HG03175 (cell line): Measurements from ENCODE around the gene BST1.

Experiments used
- ATAC-seq: cut with Tn5 transposase; IDR thresholded peaks from one replicate; pipeline ENCODE4 v1.9.1; 2021; ENCODE audit warnings: mild to moderate bottlenecking, moderate library complexity; ENCODE audit not compliant: unreplicated experiment

The BST1 gene

GRCh38 chr4:15776871-15777648 is 74.2 kb downstream of the BST1 start:
- ATAC-seq: no peak

DNA sequence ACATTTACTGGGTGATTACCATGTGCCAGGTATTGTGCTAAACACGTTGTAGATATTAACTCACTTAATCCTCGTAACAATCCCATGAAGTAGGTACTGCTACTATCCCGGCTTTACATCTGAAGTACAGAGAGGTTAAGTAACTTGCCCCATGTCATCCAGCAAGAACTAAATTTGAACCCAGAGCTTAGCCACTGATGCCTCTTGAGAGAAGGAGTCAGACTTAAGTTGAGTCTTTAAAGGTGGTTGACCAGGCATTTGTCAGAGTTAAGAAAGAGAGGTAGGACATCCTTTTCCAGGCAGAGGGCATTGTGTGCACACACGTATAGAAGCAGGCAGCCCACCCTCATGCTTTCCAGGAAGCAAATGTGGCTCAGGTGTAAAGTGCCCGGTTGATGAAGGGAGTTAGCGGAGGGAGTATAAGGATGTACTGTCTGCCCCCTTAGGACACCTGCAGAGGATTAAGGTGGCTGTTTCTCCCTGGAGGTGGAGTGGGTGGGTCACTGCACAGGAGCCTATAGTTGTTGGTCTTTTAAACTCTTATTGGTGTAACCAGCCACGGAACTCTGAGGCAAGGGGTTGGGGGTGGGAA is 74.9 kb downstream of the BST1 start:
- no peak for ATAC-seq

GRCh38 chr4:15778289-15779241 is 75.7 kb downstream of the BST1 start, which contains the start of gene CD38:
TSS of gene CD38 (plus strand) at chr4:15778328. CDS start at chr4:15778415, 87 bp downstream.
- ATAC-seq: peak; percentile 68

DNA sequence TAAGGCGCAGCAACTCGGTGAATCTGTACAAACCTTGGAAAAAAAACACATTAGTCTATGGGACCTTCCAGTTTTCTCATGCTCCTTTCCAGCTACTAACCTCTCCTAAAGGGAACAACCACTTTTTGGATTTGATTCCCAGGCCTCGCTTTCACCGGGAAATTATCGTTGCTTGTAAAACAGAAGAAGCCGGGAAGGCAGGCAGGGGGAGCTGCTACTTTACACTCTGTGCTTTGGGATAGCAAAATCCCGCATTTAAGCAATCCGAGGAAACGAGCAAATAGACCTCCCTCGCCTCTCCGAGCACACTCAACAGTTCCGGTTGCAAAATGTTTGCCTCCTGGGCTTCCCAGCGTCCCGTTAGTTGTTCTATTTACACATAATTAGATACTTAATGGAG is 76.4 kb downstream of the BST1 start:
- no peak for ATAC-seq

GRCh38 chr4:15779809-15780208 is 76.9 kb downstream of the BST1 start:
- ATAC-seq: no peak

- ATAC-seq: peak; percentile 35
Observed at GRCh38 chr4:15781427-15782095, 78.7 kb downstream of the BST1 start.
